DND-41 (cell line): ENCODE data around the gene PCSK2.

Experiments used
- ATAC-seq: fragments of 200-7000 bp; cut with Tn5 transposase; 3 replicates; pipeline ENCODE4 v1.9.1; 2021; ENCODE audit warnings: low read depth; ENCODE audit not compliant: insufficient read depth
- DNase-seq: peaks from one replicate; pipeline ENCODE4 v3.0.0-alpha.2; 2020
- H2AFZ ChIP-seq: 2 replicates; pipeline ENCODE4 v1.6.0; 2012; ENCODE audit warnings: low read depth, low read length
- H3K27ac ChIP-seq: 2 replicates; pipeline ENCODE4 v1.5.1; 2012; ENCODE audit warnings: low read length, inconsistent platforms
- H3K27me3 ChIP-seq: fragments of 200-600 bp; sonication (generic); 2 replicates; pipeline ENCODE4 v1.6.0; 2012; ENCODE audit warnings: low read length, mild to moderate bottlenecking, inconsistent platforms; ENCODE audit not compliant: insufficient read depth, poor library complexity
- H3K36me3 ChIP-seq: 2 replicates; pipeline ENCODE4 v1.5.1; 2012; ENCODE audit warnings: low read length, inconsistent platforms; ENCODE audit not compliant: insufficient read depth
- H3K4me1 ChIP-seq: 2 replicates; pipeline ENCODE4 v1.5.1; 2012; ENCODE audit warnings: mild to moderate bottlenecking, low read length; ENCODE audit not compliant: insufficient read depth
- H3K4me2 ChIP-seq: 2 replicates; pipeline ENCODE4 v1.6.0; 2012; ENCODE audit warnings: mild to moderate bottlenecking, moderate library complexity, low read length, inconsistent platforms; ENCODE audit not compliant: insufficient read depth
- H3K4me3 ChIP-seq, 2 experiments: fragments of 200-600 bp in 1 of 2; shearing (Covaris generic) in 1 of 2; 2 replicates each; pipeline ENCODE4 v1.5.1; 2012 to 2016; ENCODE audit warnings: inconsistent platforms in 2 of 2, low read length in 2 of 2, mild to moderate bottlenecking in 2 of 2, low read depth in 1 of 2, moderate library complexity in 1 of 2
- H3K79me2 ChIP-seq: 2 replicates; pipeline ENCODE4 v1.6.0; 2012; ENCODE audit warnings: low read length, inconsistent platforms; ENCODE audit not compliant: insufficient read depth
- H3K9ac ChIP-seq: 2 replicates; pipeline ENCODE4 v1.6.0; 2012; ENCODE audit warnings: low read depth, mild to moderate bottlenecking, inconsistent platforms, low read length, moderate library complexity
- H3K9me3 ChIP-seq: 2 replicates; pipeline ENCODE4 v1.5.1; 2012; ENCODE audit warnings: low read length, moderate library complexity, mild to moderate bottlenecking, inconsistent platforms; ENCODE audit not compliant: insufficient read depth, severe bottlenecking
- H4K20me1 ChIP-seq: 2 replicates; pipeline ENCODE4 v1.6.0; 2012; ENCODE audit warnings: low read length; ENCODE audit not compliant: insufficient read depth
- EZH2 ChIP-seq: IDR thresholded peaks from 3 replicates; pipeline ENCODE4 v1.6.1; 2012; ENCODE audit warnings: borderline replicate concordance, low read depth, mild to moderate bottlenecking, moderate library complexity, low read length, inconsistent platforms; ENCODE audit not compliant: severe bottlenecking
- TF ChIP-seq, protein P1 (sequence below): IDR thresholded peaks from 2 replicates; pipeline ENCODE4 v1.5.1; 2012; ENCODE audit warnings: borderline replicate concordance, low read length, moderate library complexity, mild to moderate bottlenecking; ENCODE audit not compliant: poor library complexity, severe bottlenecking; ENCODE audit errors: extremely low read depth

Gene PCSK2

DNA sequence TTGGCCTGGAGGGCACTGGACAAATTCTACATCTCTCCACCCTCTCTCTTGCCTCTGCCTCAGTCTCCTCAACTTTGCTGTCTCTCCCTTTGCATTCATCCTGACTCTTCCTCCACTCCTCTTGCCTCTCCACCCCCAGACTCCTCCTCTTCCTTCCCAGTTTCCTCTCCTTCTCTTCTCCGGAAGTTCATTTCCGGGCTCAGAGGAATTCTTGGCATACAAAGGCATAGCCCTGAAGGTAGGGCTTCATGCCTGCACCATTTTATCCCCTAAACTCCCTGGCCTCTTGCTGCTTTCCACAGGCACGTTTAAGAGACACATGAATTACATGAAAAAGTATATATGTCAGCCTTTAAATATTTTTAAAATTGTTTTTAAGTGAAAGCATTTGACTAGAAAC is 293.7 kb downstream of the PCSK2 start:
- no peak overlapping the region for H3K4me3 ChIP-seq
- H2AFZ ChIP-seq: no peak overlapping the region
- H3K4me2 ChIP-seq: no peak overlapping the region
- no peak overlapping the region for H3K9ac ChIP-seq
- H3K27ac ChIP-seq: no peak overlapping the region
- ATAC-seq (no peak), DNase-seq (no peak)
- H3K27me3 ChIP-seq: peaks cover 5% of the 10 kb centered on the region
- H4K20me1 ChIP-seq: no peaks in the 10 kb centered on the region
- H3K79me2 ChIP-seq: no peaks in the 10 kb centered on the region
- H3K36me3 ChIP-seq: no peaks in the 10 kb centered on the region
- H3K9me3 ChIP-seq: no peaks in the 10 kb centered on the region
- no peak for TF ChIP-seq EZH2
- TF ChIP-seq, protein P1, sequence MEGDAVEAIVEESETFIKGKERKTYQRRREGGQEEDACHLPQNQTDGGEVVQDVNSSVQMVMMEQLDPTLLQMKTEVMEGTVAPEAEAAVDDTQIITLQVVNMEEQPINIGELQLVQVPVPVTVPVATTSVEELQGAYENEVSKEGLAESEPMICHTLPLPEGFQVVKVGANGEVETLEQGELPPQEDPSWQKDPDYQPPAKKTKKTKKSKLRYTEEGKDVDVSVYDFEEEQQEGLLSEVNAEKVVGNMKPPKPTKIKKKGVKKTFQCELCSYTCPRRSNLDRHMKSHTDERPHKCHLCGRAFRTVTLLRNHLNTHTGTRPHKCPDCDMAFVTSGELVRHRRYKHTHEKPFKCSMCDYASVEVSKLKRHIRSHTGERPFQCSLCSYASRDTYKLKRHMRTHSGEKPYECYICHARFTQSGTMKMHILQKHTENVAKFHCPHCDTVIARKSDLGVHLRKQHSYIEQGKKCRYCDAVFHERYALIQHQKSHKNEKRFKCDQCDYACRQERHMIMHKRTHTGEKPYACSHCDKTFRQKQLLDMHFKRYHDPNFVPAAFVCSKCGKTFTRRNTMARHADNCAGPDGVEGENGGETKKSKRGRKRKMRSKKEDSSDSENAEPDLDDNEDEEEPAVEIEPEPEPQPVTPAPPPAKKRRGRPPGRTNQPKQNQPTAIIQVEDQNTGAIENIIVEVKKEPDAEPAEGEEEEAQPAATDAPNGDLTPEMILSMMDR: no peak
- no peaks in the 10 kb centered on the region for H3K4me1 ChIP-seq

DNA sequence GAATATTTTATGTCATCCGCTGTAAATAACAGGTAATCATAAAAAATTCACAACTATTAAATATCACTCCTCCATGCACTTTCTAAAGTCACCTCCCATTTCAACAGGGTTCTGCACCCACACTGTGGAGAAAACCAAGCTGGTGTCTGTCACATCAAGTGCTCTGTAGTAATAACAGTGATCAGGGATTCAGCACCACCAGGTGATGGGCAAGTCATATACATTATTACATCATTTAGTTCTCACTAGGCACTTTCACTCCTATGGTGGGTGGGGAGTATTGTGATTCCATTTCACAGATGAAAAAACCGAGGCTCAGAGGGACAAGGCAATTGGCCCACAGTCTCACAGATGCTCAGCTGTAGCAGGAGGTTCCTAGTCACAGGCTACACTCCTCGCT is 295.7 kb downstream of the PCSK2 start:
- H3K9me3 ChIP-seq: no peaks in the 10 kb centered on the region
- H3K9ac ChIP-seq: no peak overlapping the region

DNA sequence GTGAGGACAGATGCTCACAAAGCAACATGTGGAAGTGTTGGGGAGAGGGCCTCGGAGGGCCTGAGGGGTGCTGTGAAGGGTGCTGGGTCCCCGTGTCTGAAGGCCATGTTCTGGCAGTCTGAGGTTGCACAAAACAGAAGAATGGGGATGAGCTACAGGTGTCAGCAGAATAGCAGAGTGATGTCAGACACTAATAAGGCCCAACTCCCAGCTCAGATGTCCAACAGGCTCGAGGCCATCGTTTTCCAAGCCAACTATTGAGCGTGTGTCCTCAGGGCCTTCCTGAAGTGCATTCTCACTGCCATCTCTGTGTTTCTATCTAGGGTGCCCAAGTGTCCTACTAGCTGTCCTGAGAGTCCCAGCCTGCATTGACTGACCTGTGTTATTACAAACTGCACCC is 296.5 kb downstream of the PCSK2 start:
- no peaks in the 10 kb centered on the region for H3K9me3 ChIP-seq
- H3K4me2 ChIP-seq: no peak overlapping the region
- H3K36me3 ChIP-seq: no peaks in the 10 kb centered on the region
- ATAC-seq: no peak
- H3K4me3 ChIP-seq: no peak overlapping the region
- no peaks in the 10 kb centered on the region for H4K20me1 ChIP-seq
- no peaks in the 10 kb centered on the region for H3K79me2 ChIP-seq
- no peaks in the 10 kb centered on the region for H3K4me1 ChIP-seq
- H3K9ac ChIP-seq: no peak overlapping the region
- H2AFZ ChIP-seq: no peak overlapping the region
- TF ChIP-seq, protein P1: no peak
- TF ChIP-seq EZH2: no peak
- DNase-seq: no peak
- H3K27ac ChIP-seq: no peak overlapping the region
- peaks cover 11% of the 10 kb centered on the region for H3K27me3 ChIP-seq

More for the DNA sequence above, 295.7 kb downstream of the PCSK2 start:
- Histone ChIP-seq H3K4me1 (no peaks in the 10 kb centered on the region), H3K79me2 (no peaks in the 10 kb centered on the region), H3K27me3 (peaks cover 5% of the 10 kb centered on the region), H3K36me3 (no peaks in the 10 kb centered on the region), H3K4me3 (no peak overlapping the region), H3K27ac (no peak overlapping the region), H2AFZ (no peak overlapping the region), H4K20me1 (no peaks in the 10 kb centered on the region), H3K4me2 (no peak overlapping the region)
- ATAC-seq: no peak
- TF ChIP-seq, protein P1: no peak
- no peak for TF ChIP-seq EZH2
- no peak for DNase-seq

DNA sequence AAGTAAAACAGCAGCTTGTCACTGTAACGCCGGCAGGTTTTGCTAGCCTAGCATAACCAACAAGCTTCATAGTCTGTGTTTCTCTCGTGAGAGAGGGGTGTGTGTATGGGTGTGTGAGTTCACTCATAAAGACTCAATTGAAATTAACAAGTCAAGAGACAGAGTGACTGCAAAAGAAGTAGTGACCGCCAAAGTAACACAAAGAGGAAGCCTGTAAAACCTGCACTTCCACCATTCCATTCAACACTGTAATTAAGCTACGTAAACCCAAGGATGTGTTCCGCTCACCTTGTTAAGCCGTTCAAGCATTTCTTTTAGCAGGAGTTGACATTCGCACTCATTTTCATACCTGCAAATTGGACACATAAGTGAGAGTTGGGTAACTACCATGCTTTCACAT is 297.7 kb downstream of the PCSK2 start:
- Histone ChIP-seq H3K27ac (no peak overlapping the region), H3K4me2 (no peak overlapping the region), H3K36me3 (no peaks in the 10 kb centered on the region), H3K79me2 (no peaks in the 10 kb centered on the region), H3K27me3 (peaks cover 10% of the 10 kb centered on the region), H3K9me3 (no peaks in the 10 kb centered on the region), H3K4me1 (no peaks in the 10 kb centered on the region), H3K4me3 (no peak overlapping the region), H2AFZ (no peak overlapping the region), H3K9ac (no peak overlapping the region), H4K20me1 (no peaks in the 10 kb centered on the region)
- ATAC-seq (no peak), DNase-seq (no peak)
- TF ChIP-seq, protein P1: no peak
- TF ChIP-seq EZH2: no peak
